ENCODE measurements around the gene TRIP13. TPM values are rescaled to one million over a fixed set of nuclear protein-coding genes. Genes with fewer than 3 reads are reported as not detected.

Gene TRIP13
- total and polyA plus RNA-seq, 9 of the 15 experiments (the other 6 are each of a cell fraction or from before 2014, with no cell fraction given), result 24.1 to 116 (median 53.2) TPM

GRCh38 chr5:915946-916345, 23.3 kb downstream of the TRIP13 start:
- DNase-seq (ENCODE audit: extremely low read depth in 1 of 4, low spot score in 3 of 4), result no peak

More at GRCh38 chr5:915946-916345, 23.3 kb downstream of the TRIP13 start:
- Histone ChIP-seq H3K4me1 (replicated peaks in 1 of 2; ENCODE audit: control insufficient read depth in 2 of 2, insufficient read depth in 2 of 2, low read length in 2 of 2) (peaks cover 7 to 9% of the 10 kb centered on the region in 2 experiments; a peak in 3 of 5 replicates), H3K36me3 (ENCODE audit: control insufficient read depth, insufficient read depth, low read length) (peaks cover 78% of the 10 kb centered on the region; the same call in 2 of the 3 replicates), H2AFZ (ENCODE audit: low read depth, low read length) (no peak overlapping the region), H3K4me2 (ENCODE audit: insufficient read depth, low read length) (no peak overlapping the region), H3K27ac (ENCODE audit: extremely low read depth, low read depth, low read length) (no peak overlapping the region), H3K9me3 (replicated peaks; ENCODE audit: control insufficient read depth, insufficient read depth, low read depth, low read length) (no peaks in the 10 kb centered on the region), H3K27me3 (ENCODE audit: control insufficient read depth in 2 of 2, insufficient read depth in 2 of 2, low read length in 2 of 2) (no peaks in the 10 kb centered on the region), H3K9ac (ENCODE audit: insufficient read depth in 1 of 2, low read depth in 2 of 2, low read length in 2 of 2) (0 out of 4 replicates have a peak overlapping the region, but pooled peaks of 1 of the 2 experiments have one; percentile 31), H4K20me1 (replicated peaks; ENCODE audit: control insufficient read depth, insufficient read depth, low read length) (peaks cover 5% of the 10 kb centered on the region; the same call in 1 of the 2 replicates), H3K4me3 (no peak overlapping the region), H3K9me1 (ENCODE audit: control insufficient read depth, insufficient read depth, low read length) (peaks cover 5% of the 10 kb centered on the region), H3K79me2 (ENCODE audit: control insufficient read depth, insufficient read depth, low read length) (no peaks in the 10 kb centered on the region)
- no TSS peak for BruUV-seq (replicated peaks)
- in situ Hi-C loops (cut with MboI) (no loop called here), intact Hi-C loops (cut with micrococcal nuclease) (no loop called here)
- no peak for ATAC-seq
- WGBS (ENCODE audit: insufficient coverage, low coverage, missing lambda C conversion rate), result 92% methylated on average over 12 of the region's 12 CpGs
- no peak for TF ChIP-seq SIN3A (IDR thresholded peaks at IDR 0.05; ENCODE audit: borderline replicate concordance in 2 of 2, control insufficient read depth in 1 of 2, low read depth in 2 of 2, low read length in 2 of 2)
- TF ChIP-seq SUPT5H (IDR thresholded peaks at IDR 0.05), result no peak
- no peak for TF ChIP-seq RNF2 (IDR thresholded peaks at IDR 0.05)
- no peak for TF ChIP-seq GMEB1 (CRISPR knock-in tag; IDR thresholded peaks at IDR 0.05)
- TF ChIP-seq SRSF1 (IDR thresholded peaks at IDR 0.05; ENCODE audit: low read depth, low read length), result no peak
- ChIA-PET POLR2A (interaction anchor here (1.1 kb wide), 1 partner anchor 16 kb away, joined by 3 read pairs; no protein-coding TSS in a partner anchor), CTCF (ENCODE audit: low intra/inter-chr PET ratio) (no interaction called here)
- no peak for FAIRE-seq

Data from K562 (cell line).